RWPE2 (cell line): ENCODE measurements around the gene CYP2R1.

ENCODE experiments used
- ATAC-seq: fragments of 200-7000 bp; cut with Tn5 transposase; 3 replicates; pipeline ENCODE4 v1.9.1; 2021; ENCODE audit warnings: low read depth
- DNase-seq: peaks from one replicate; pipeline ENCODE4 v3.0.0-alpha.2; 2020; ENCODE audit warnings: low spot score
- H3K27ac ChIP-seq: fragments of 450-650 bp; 2 replicates; pipeline ENCODE4 v1.5.1; 2017; ENCODE audit warnings: mild to moderate bottlenecking; ENCODE audit not compliant: poor library complexity, severe bottlenecking
- H3K27me3 ChIP-seq: fragments of 250-450 bp; sonication (Bioruptor Pico); 2 replicates; pipeline ENCODE4 v1.5.1; 2021; ENCODE audit warnings: mild to moderate bottlenecking, moderate library complexity; ENCODE audit not compliant: insufficient read depth, poor library complexity, severe bottlenecking
- H3K36me3 ChIP-seq: fragments of 250-450 bp; sonication (Bioruptor Pico); 2 replicates; pipeline ENCODE4 v1.5.1; 2020; ENCODE audit warnings: low read depth, mild to moderate bottlenecking, moderate library complexity
- H3K4me1 ChIP-seq: fragments of 250-450 bp; sonication (Bioruptor Pico); 2 replicates; pipeline ENCODE4 v1.5.1; 2021; ENCODE audit warnings: mild to moderate bottlenecking, moderate library complexity; ENCODE audit not compliant: insufficient read depth, poor library complexity, severe bottlenecking
- H3K4me3 ChIP-seq: fragments of 250-450 bp; sonication (Bioruptor Pico); 2 replicates; pipeline ENCODE4 v1.5.1; 2021; ENCODE audit warnings: mild to moderate bottlenecking, moderate library complexity; ENCODE audit not compliant: severe bottlenecking
- H3K9me3 ChIP-seq: fragments of 250-450 bp; sonication (Bioruptor Pico); 2 replicates; pipeline ENCODE4 v1.5.1; 2021; ENCODE audit warnings: mild to moderate bottlenecking, moderate library complexity; ENCODE audit not compliant: severe bottlenecking
- CTCF ChIP-seq: fragments of 450-650 bp; IDR thresholded peaks from one replicate; pipeline ENCODE4 v1.5.1; 2017; ENCODE audit warnings: mild to moderate bottlenecking, moderate library complexity; ENCODE audit not compliant: poor library complexity, severe bottlenecking

The CYP2R1 gene

GRCh38 chr11:14852571-14853177 lies 39.4 kb downstream of the CYP2R1 start:
- ATAC-seq, result no peak
- no peak for DNase-seq
- no peak for TF ChIP-seq CTCF
- no peaks in the 10 kb centered on the region for H3K27me3 ChIP-seq
- H3K4me1 ChIP-seq, result no peaks in the 10 kb centered on the region
- no peaks in the 10 kb centered on the region for H3K9me3 ChIP-seq
- no peaks in the 10 kb centered on the region for H3K36me3 ChIP-seq
- no peak overlapping the region for H3K27ac ChIP-seq
- no peak overlapping the region for H3K4me3 ChIP-seq

GRCh38 chr11:14842002-14842401 lies 50.0 kb downstream of the CYP2R1 start:
- Histone ChIP-seq H3K27me3 (no peaks in the 10 kb centered on the region), H3K36me3 (no peaks in the 10 kb centered on the region), H3K27ac (no peak overlapping the region), H3K4me1 (no peaks in the 10 kb centered on the region), H3K4me3 (no peak overlapping the region), H3K9me3 (no peaks in the 10 kb centered on the region)
- DNase-seq (no peak), ATAC-seq (no peak)
- no peak for TF ChIP-seq CTCF

- no peaks in the 10 kb centered on the region for H3K27me3 ChIP-seq
- no peaks in the 10 kb centered on the region for H3K36me3 ChIP-seq
- no peak overlapping the region for H3K4me3 ChIP-seq
- H3K4me1 ChIP-seq, result no peaks in the 10 kb centered on the region
- no peaks in the 10 kb centered on the region for H3K9me3 ChIP-seq
- DNase-seq (no peak), ATAC-seq (no peak)
- H3K27ac ChIP-seq, result no peak overlapping the region
- no peak for TF ChIP-seq CTCF
These were observed 56.2 kb downstream of the CYP2R1 start for GRCh38 chr11:14835496-14836492.
